GM13976 (cell line): ENCODE measurements around the gene MEIS1.

ENCODE experiments used
- DNase-seq: peaks from one replicate; pipeline ENCODE4 v3.0.0; 2012; ENCODE audit warnings: low spot score
- in situ Hi-C: fragments of 300-500 bp; cut with MboI; formaldehyde crosslinking; loops from one replicate; pipeline ENCODE4 v1.12.0; 2022; ENCODE audit warnings: low sequenced_read_pairs, mixed read lengths, inconsistent platforms; ENCODE audit not compliant: unreplicated experiment
- TF ChIP-seq, protein P1 (sequence below): IDR thresholded peaks from 2 replicates; pipeline ENCODE4 v1.5.1; 2012; ENCODE audit warnings: borderline replicate concordance, mild to moderate bottlenecking; ENCODE audit not compliant: insufficient read depth; ENCODE audit errors: extremely low read depth, missing control alignments, control extremely low read depth

MEIS1 gene

DNA sequence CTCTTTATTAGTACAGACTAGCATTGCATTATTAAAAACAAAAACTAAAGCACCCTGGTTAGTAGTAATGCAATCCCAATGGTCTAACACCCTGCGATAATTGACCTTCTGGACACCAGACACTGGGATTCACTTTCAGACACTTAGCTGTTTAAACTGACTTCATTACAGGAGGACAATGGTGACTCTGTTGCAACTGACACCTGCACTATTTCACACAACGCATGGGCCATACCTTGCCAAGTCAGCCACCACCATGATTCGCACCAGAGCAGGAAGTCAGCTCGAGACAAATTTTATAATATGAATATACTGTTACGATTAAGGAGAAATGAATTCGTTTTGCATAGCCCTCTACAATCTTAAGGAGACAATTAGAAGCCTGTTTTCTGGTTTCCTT lies 150.7 kb downstream of the MEIS1 start:
- no peak for DNase-seq
- in situ Hi-C loops: loop anchor here (10.0 kb wide), 1 partner anchor 141 kb away; no protein-coding TSS in a partner anchor
- TF ChIP-seq, protein P1, sequence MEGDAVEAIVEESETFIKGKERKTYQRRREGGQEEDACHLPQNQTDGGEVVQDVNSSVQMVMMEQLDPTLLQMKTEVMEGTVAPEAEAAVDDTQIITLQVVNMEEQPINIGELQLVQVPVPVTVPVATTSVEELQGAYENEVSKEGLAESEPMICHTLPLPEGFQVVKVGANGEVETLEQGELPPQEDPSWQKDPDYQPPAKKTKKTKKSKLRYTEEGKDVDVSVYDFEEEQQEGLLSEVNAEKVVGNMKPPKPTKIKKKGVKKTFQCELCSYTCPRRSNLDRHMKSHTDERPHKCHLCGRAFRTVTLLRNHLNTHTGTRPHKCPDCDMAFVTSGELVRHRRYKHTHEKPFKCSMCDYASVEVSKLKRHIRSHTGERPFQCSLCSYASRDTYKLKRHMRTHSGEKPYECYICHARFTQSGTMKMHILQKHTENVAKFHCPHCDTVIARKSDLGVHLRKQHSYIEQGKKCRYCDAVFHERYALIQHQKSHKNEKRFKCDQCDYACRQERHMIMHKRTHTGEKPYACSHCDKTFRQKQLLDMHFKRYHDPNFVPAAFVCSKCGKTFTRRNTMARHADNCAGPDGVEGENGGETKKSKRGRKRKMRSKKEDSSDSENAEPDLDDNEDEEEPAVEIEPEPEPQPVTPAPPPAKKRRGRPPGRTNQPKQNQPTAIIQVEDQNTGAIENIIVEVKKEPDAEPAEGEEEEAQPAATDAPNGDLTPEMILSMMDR: no peak

DNA sequence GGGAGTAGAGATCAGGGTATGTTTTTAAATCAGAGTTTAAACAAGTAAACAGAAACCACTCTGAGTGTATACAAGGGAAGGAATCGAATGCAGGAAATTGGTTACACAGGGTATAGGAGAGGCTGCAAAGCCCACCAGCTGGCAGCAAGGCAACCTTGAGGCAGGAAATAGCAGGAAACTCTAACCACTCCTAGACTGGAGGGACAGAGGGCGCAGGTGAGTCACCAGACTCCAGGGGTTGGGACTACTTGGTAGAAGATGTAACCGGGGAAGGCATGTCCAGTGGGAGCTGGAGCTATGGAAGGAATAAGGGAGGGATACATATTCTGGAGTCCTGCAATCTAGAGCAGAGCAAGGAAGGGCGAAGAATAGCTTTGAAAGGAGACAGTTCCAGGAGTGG lies 152.3 kb downstream of the MEIS1 start:
- no peak for DNase-seq
- in situ Hi-C loops: loop anchor here (10.0 kb wide), 1 partner anchor 142 kb away; no protein-coding TSS in a partner anchor
- TF ChIP-seq, protein P1: no peak

DNA sequence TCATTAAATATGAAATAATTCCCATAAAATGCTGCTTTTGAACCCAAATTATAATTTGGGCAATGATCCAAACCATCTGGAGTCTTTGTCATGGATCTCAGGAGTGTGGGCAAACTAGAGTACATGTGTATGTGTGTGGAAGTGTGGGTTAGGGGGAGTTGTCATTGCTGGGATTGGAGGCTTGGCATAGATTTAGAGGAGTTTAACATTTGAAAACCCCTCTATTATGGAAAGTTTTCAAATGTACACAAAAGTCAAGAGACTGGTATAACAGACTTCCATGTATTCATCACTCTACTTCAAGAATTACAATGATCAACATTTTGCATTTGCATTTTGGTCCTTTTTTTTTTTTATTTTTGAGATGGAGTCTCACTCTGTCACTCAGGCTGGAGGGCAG lies 159.1 kb downstream of the MEIS1 start:
- DNase-seq: no peak
- in situ Hi-C loops: no loop called here
- TF ChIP-seq, protein P1: no peak

DNA sequence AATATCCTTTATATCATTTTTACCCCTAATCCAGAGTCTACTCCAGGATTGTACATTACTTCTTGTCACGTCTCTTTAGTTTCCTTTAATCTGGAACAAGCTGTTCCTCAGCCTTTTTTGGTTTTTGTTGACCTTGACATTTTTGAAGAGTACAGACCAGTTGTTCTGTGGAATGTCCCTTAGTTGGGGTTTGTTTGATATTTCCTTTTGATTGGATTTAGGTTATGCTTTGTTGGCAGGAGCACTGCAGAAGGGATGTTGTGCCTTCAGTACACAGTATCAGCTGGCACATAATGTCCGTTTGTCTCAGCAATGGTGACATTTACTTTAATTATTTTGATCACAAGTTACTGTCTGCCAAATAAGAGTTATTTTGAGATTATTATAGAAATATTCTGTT lies 160.6 kb downstream of the MEIS1 start:
- TF ChIP-seq, protein P1: no peak
- in situ Hi-C loops: no loop called here
- DNase-seq: no peak

DNA sequence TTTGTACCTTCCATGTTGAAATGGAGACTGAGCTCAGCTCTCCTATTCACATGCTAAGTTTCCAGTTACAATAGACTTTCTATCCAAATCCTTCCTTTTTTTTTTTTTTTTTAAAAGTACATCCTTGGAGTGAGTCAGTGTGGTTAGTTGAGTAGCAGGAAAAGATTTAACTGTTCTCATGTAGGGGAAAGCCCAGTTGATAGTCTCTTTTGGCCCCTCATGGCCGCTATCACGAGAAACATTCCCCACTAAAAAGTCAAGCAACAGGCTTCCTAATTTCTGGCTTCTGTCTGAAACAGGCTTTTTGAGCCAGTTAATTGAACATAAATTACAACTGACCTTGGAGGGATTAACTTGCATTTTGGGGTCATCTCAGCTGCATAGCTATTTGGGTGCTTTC lies 161.3 kb downstream of the MEIS1 start:
- in situ Hi-C loops: no loop called here
- DNase-seq: no peak
- TF ChIP-seq, protein P1: no peak

DNA sequence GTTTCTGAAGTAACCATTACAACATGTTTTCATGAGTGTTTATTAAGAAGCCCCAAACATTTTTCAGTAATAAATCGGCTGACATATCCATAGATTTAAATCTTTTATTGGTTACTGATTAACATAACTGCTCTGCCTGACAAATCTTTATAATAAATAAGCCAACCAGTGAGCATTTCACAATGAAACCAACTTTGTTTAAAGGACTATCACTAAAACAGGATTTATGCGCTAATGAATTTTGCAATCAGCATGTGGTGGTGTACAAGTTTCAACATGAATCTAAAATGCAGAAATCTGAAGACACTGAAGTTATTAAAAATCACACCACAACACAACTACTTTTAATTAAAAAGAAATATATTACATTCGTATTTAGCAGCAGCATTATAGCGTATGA lies 166.7 kb downstream of the MEIS1 start:
- no peak for DNase-seq
- TF ChIP-seq, protein P1: no peak
- in situ Hi-C loops: no loop called here

DNA sequence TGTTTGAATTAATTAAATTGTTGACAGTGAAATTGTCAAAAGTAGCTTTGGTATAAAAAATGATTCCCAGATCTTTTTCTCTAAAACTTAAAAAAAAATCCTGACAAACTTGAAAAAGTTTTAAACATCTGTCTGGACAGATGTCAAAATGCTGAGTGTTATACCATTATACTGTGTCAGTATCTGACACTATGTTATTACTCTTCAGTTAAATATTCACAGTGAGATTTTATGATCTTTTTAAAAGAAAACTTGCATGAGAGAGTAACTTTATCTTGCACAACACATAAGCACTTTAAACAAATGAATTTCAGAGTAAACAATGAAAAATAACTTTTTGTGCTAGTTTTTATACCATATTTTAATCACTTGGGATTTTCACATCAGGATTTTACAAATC lies 167.4 kb downstream of the MEIS1 start:
- in situ Hi-C loops: no loop called here
- TF ChIP-seq, protein P1: no peak

More for the DNA sequence above, 167.4 kb downstream of the MEIS1 start:
- DNase-seq: no peak
